Activated CD4-positive, alpha-beta T cell treated with anti-CD3 and anti-CD28 coated beads for 36 hours (primary cell): ENCODE measurements around the gene PSMA1. TPM values are rescaled to one million over a fixed set of nuclear protein-coding genes. Genes with fewer than 3 reads are reported as not detected.
"Not testable (repeated sequence)": the region's sequence is repeated elsewhere in the genome, so short reads cannot be mapped to it uniquely, and the experiment has no call there.

Experiments used
- ATAC-seq: fragments of 200-7000 bp; cut with Tn5 transposase; one replicate; pipeline ENCODE4 v1.10.0; 2021; ENCODE audit warnings: mild to moderate bottlenecking, moderate library complexity
- CTCF ChIA-PET: fragments of 350-600 bp; sonication (Branson Sonifier 250); formaldehyde crosslinking; loops from one replicate; lab custom pipeline; 2021; ENCODE audit warnings: antibody characterized with exemption; lab: Charles Lee
- POLR2A ChIA-PET: fragments of 350-600 bp; sonication (Branson Sonifier 250); formaldehyde crosslinking; loops from one replicate; lab custom pipeline; 2021; ENCODE audit warnings: antibody characterized with exemption, inconsistent platforms; lab: Charles Lee
- DNase-seq: peaks from one replicate; pipeline ENCODE4 v3.0.0-alpha.2; 2020
- H3K27ac Mint-ChIP-seq: one replicate; pipeline ENCODE4 v1.8.0; 2021; ENCODE audit warnings: mixed read lengths
- H3K27me3 Mint-ChIP-seq: one replicate; pipeline ENCODE4 v1.8.0; 2021; ENCODE audit warnings: mixed read lengths
- H3K36me3 Mint-ChIP-seq: one replicate; pipeline ENCODE4 v1.8.0; 2021; ENCODE audit warnings: low read depth, mixed read lengths
- H3K4me1 Mint-ChIP-seq: one replicate; pipeline ENCODE4 v1.8.0; 2021; ENCODE audit warnings: mixed read lengths
- H3K4me3 Mint-ChIP-seq: one replicate; pipeline ENCODE4 v1.8.0; 2021; ENCODE audit warnings: mild to moderate bottlenecking, moderate library complexity, mixed read lengths
- H3K9me3 Mint-ChIP-seq: one replicate; pipeline ENCODE4 v1.8.0; 2021; ENCODE audit warnings: low read depth, mixed read lengths
- intact Hi-C, 2 experiments: fragments of 100-400 bp; cut with DNase I in 1 of 2; cut with micrococcal nuclease in 1 of 2; formaldehyde crosslinking; loops; one replicate each; pipeline versions ENCODE4 v1.14.2 to v1.15.1; 2022 to 2024; cut with DNase I, micrococcal nuclease
- total RNA-seq, 2 experiments: library from RNA; stranded (reverse); gene quantifications; one replicate each; pipeline ENCODE4 v1.2.3, GENCODE V29; 2021

PSMA1 gene
- total RNA-seq, 2 experiments from 2014 or later: 231 to 330 TPM

GRCh38 chr11:14535166-14535565, 15.0 kb upstream of the PSMA1 start:
- H3K9me3 Mint-ChIP-seq, DNase-seq, H3K27me3 Mint-ChIP-seq, H3K27ac Mint-ChIP-seq, H3K4me3 Mint-ChIP-seq, H3K36me3 Mint-ChIP-seq, ATAC-seq: not testable (repeated sequence)
- ChIA-PET POLR2A (interaction anchor here (0.6 kb wide), 1 partner anchor 38 kb away, joined by 5 read pairs; no protein-coding TSS in a partner anchor), CTCF (interaction anchor here (0.7 to 1.2 kb wide), 3 partner anchors 232 to 373 kb away, joined by 3 read pairs; no protein-coding TSS in a partner anchor)
- intact Hi-C loops: loop anchor here in 1 of 2 experiments (5.0 to 10.0 kb wide), 2 partner anchors 357 to 540 kb away; partner anchors contain the start of genes CALCB and CYP2R1
- peaks cover 20% of the 10 kb centered on the region for H3K4me1 Mint-ChIP-seq

- DNase-seq (no peak), ATAC-seq (no peak)
- Mint-ChIP-seq H3K9me3 (peaks cover 2% of the 10 kb centered on the region), H3K4me3 (no peak overlapping the region), H3K27me3 (no peaks in the 10 kb centered on the region), H3K4me1 (no peaks in the 10 kb centered on the region), H3K27ac (no peak overlapping the region), H3K36me3 (peaks cover 2% of the 10 kb centered on the region)
- ChIA-PET CTCF (interaction anchor here (0.9 to 1.2 kb wide), 3 partner anchors 10 to 378 kb away, joined by 3 read pairs; partner anchors contain the start of gene PSMA1), POLR2A (interaction anchor here (0.6 kb wide), 1 partner anchor 239 kb away, joined by 3 read pairs; no protein-coding TSS in a partner anchor)
- intact Hi-C loops: loop anchor here in 1 of 2 experiments (10.0 kb wide), 1 partner anchor 545 kb away; the partner anchor contains the start of gene CALCB
These were observed 9.8 kb upstream of the PSMA1 start for GRCh38 chr11:14529951-14530350.

GRCh38 chr11:14529321-14529720, 9.1 kb upstream of the PSMA1 start:
- no peak overlapping the region for H3K27ac Mint-ChIP-seq
- DNase-seq: no peak

GRCh38 chr11:14522801-14523200, 2.6 kb upstream of the PSMA1 start:
- Mint-ChIP-seq H3K4me1 (peaks cover 18% of the 10 kb centered on the region), H3K27me3 (no peaks in the 10 kb centered on the region), H3K4me3 (no peak overlapping the region), H3K27ac (no peak overlapping the region), H3K36me3 (peaks cover 19% of the 10 kb centered on the region), H3K9me3 (no peaks in the 10 kb centered on the region)
- intact Hi-C loops: loop anchor here in 1 of 2 experiments (5.0 kb wide), 1 partner anchor 550 kb away; the partner anchor contains the start of gene CALCB
- ChIA-PET CTCF (interaction anchor here (0.7 to 2.2 kb wide), 5 partner anchors 9 to 385 kb away, joined by 3 to 9 read pairs (median 3); partner anchors contain the start of gene CYP2R1), POLR2A (no interaction called here)
- DNase-seq (no peak), ATAC-seq (no peak)

More at GRCh38 chr11:14529321-14529720, 9.1 kb upstream of the PSMA1 start:
- POLR2A ChIA-PET: no interaction called here
- H3K4me1 Mint-ChIP-seq: no peaks in the 10 kb centered on the region
- peaks cover 2% of the 10 kb centered on the region for H3K36me3 Mint-ChIP-seq
- intact Hi-C loops: no loop called here
- no peak for ATAC-seq
- no peaks in the 10 kb centered on the region for H3K27me3 Mint-ChIP-seq
- peaks cover 2% of the 10 kb centered on the region for H3K9me3 Mint-ChIP-seq
- CTCF ChIA-PET: interaction anchor here (0.9 to 1.2 kb wide), 3 partner anchors 9 to 379 kb away, joined by 3 read pairs; partner anchors contain the start of gene PSMA1
- no peak overlapping the region for H3K4me3 Mint-ChIP-seq

GRCh38 chr11:14522245-14522644, 2.1 kb upstream of the PSMA1 start:
- DNase-seq (no peak), ATAC-seq (no peak)
- Mint-ChIP-seq H3K27me3 (no peaks in the 10 kb centered on the region), H3K4me3 (no peak overlapping the region), H3K27ac (no peak overlapping the region), H3K9me3 (no peaks in the 10 kb centered on the region), H3K36me3 (peaks cover 24% of the 10 kb centered on the region), H3K4me1 (peaks cover 24% of the 10 kb centered on the region)
- ChIA-PET POLR2A (no interaction called here), CTCF (interaction anchor here (1.3 to 2.2 kb wide), 2 partner anchors 10 to 386 kb away, joined by 3 to 9 read pairs; no protein-coding TSS in a partner anchor)
- intact Hi-C loops: loop anchor here in 1 of 2 experiments (5.0 kb wide), 1 partner anchor 550 kb away; the partner anchor contains the start of gene CALCB

- CTCF ChIA-PET: interaction anchor here (0.6 to 2.3 kb wide), 7 partner anchors 9 to 387 kb away, joined by 3 to 13 read pairs (median 3); no protein-coding TSS in a partner anchor
- Mint-ChIP-seq H3K4me1 (peaks cover 25% of the 10 kb centered on the region), H3K36me3 (peaks cover 29% of the 10 kb centered on the region), H3K9me3 (no peaks in the 10 kb centered on the region), H3K4me3 (peak overlapping the region; percentile 93), H3K27ac (peak overlapping the region; percentile 95), H3K27me3 (no peaks in the 10 kb centered on the region)
- ATAC-seq (no peak), DNase-seq (no peak)
- POLR2A ChIA-PET: interaction anchor here (0.6 to 1.8 kb wide), 11 partner anchors 20 to 220 kb away, joined by 3 to 7 read pairs (median 4); no protein-coding TSS in a partner anchor
- intact Hi-C loops: loop anchor here (1.0 to 5.0 kb wide), 14 partner anchors 16 to 852 kb away; partner anchors contain the start of genes COPB1 (in 2 of the 2), CALCB (in 1 of the 2) and FAR1 (in 1 of the 2)
These were observed 563 bp upstream of the PSMA1 start for GRCh38 chr11:14520747-14521151.

- Mint-ChIP-seq H3K27ac (peak overlapping the region; percentile 95), H3K36me3 (peaks cover 34% of the 10 kb centered on the region), H3K4me3 (peak overlapping the region; percentile 93), H3K27me3 (no peaks in the 10 kb centered on the region), H3K4me1 (peaks cover 25% of the 10 kb centered on the region), H3K9me3 (no peaks in the 10 kb centered on the region)
- intact Hi-C loops: no loop called here
- ATAC-seq (peak; percentile 59), DNase-seq (peak; percentile 56)
- ChIA-PET CTCF (interaction anchor here (0.9 to 2.3 kb wide), 2 partner anchors 16 to 388 kb away, joined by 3 to 13 read pairs; no protein-coding TSS in a partner anchor), POLR2A (interaction anchor here (0.6 to 1.8 kb wide), 4 partner anchors 19 to 389 kb away, joined by 3 to 7 read pairs (median 4); no protein-coding TSS in a partner anchor)
These were observed 629 bp downstream of the PSMA1 start for GRCh38 chr11:14519597-14519916.

GRCh38 chr11:14518820-14519219, 1.4 kb downstream of the PSMA1 start:
- Mint-ChIP-seq H3K4me3 (peak overlapping the region; percentile 93), H3K27me3 (no peaks in the 10 kb centered on the region), H3K27ac (peak overlapping the region; percentile 95), H3K9me3 (no peaks in the 10 kb centered on the region), H3K36me3 (peaks cover 38% of the 10 kb centered on the region), H3K4me1 (peaks cover 25% of the 10 kb centered on the region)
- ChIA-PET CTCF (interaction anchor here (2.3 kb wide), 1 partner anchor 389 kb away, joined by 13 read pairs; no protein-coding TSS in a partner anchor), POLR2A (interaction anchor here (0.6 kb wide), 1 partner anchor 384 kb away, joined by 3 read pairs; no protein-coding TSS in a partner anchor)
- intact Hi-C loops: no loop called here
- ATAC-seq (no peak), DNase-seq (no peak)

GRCh38 chr11:14513800-14514199, 6.4 kb downstream of the PSMA1 start:
- H3K9me3 Mint-ChIP-seq: no peaks in the 10 kb centered on the region
- POLR2A ChIA-PET: no interaction called here

GRCh38 chr11:14506532-14506931, 13.7 kb downstream of the PSMA1 start:
- Mint-ChIP-seq H3K9me3 (no peaks in the 10 kb centered on the region), H3K27ac (peak overlapping the region; percentile 10), H3K36me3 (peaks cover 54% of the 10 kb centered on the region), H3K27me3 (no peaks in the 10 kb centered on the region), H3K4me3 (no peak overlapping the region), H3K4me1 (peaks cover 8% of the 10 kb centered on the region)
- POLR2A ChIA-PET: no interaction called here
- CTCF ChIA-PET: no interaction called here
- intact Hi-C loops: no loop called here
- DNase-seq (no peak), ATAC-seq (no peak)

More at GRCh38 chr11:14513800-14514199, 6.4 kb downstream of the PSMA1 start:
- H3K4me1 Mint-ChIP-seq: peaks cover 20% of the 10 kb centered on the region
- H3K4me3 Mint-ChIP-seq: no peak overlapping the region
- DNase-seq (no peak), ATAC-seq (no peak)
- no peak overlapping the region for H3K27ac Mint-ChIP-seq
- intact Hi-C loops: loop anchor here in 1 of 2 experiments (5.0 kb wide), 1 partner anchor 36 kb away; no protein-coding TSS in a partner anchor
- H3K27me3 Mint-ChIP-seq: no peaks in the 10 kb centered on the region
- CTCF ChIA-PET: interaction anchor here (0.7 to 0.9 kb wide), 2 partner anchors 391 to 393 kb away, joined by 3 read pairs; no protein-coding TSS in a partner anchor
- peaks cover 56% of the 10 kb centered on the region for H3K36me3 Mint-ChIP-seq

GRCh38 chr11:14503023-14503422, 17.2 kb downstream of the PSMA1 start:
- no peak for ATAC-seq
- H3K27me3 Mint-ChIP-seq: no peaks in the 10 kb centered on the region
- no peak overlapping the region for H3K4me3 Mint-ChIP-seq
- H3K27ac Mint-ChIP-seq: peak overlapping the region; percentile 24
- DNase-seq: no peak
- POLR2A ChIA-PET: interaction anchor here (0.5 kb wide), 1 partner anchor 13 kb away, joined by 6 read pairs; no protein-coding TSS in a partner anchor
- peaks cover 11% of the 10 kb centered on the region for H3K4me1 Mint-ChIP-seq
- CTCF ChIA-PET: interaction anchor here (0.5 to 0.9 kb wide), 2 partner anchors 14 to 17 kb away, joined by 3 to 4 read pairs; partner anchors contain the start of gene PSMA1
- no peaks in the 10 kb centered on the region for H3K9me3 Mint-ChIP-seq
- intact Hi-C loops: no loop called here
- peaks cover 41% of the 10 kb centered on the region for H3K36me3 Mint-ChIP-seq
